Smooth muscle cell (in vitro differentiated cells): ENCODE results near the gene CCL15. TPM values are rescaled to one million over a fixed set of nuclear protein-coding genes. Genes with fewer than 3 reads are reported as not detected.
"Not testable (repeated sequence)": the region's sequence is repeated elsewhere in the genome, so short reads cannot be mapped to it uniquely, and the experiment has no call there.

Source experiments
- DNase-seq: peaks from one replicate; lab custom pipeline; 2025; ENCODE audit not compliant: unreplicated experiment; lab: John Stamatoyannopoulos, UW
- H2AFZ ChIP-seq: fragments of 200-600 bp; sonication (generic); 2 replicates; pipeline ENCODE4 v1.6.0; 2016; ENCODE audit warnings: antibody characterized with exemption, low read depth, mild to moderate bottlenecking
- H3F3A ChIP-seq: fragments of 200-600 bp; sonication (generic); 2 replicates; pipeline ENCODE4 v1.6.0; 2017; ENCODE audit warnings: antibody characterized with exemption, low read depth
- H3K27ac ChIP-seq: fragments of 200-600 bp; sonication (generic); 2 replicates; pipeline ENCODE4 v1.5.1; 2016; ENCODE audit warnings: low read depth, mild to moderate bottlenecking
- H3K27me3 ChIP-seq: fragments of 200-600 bp; sonication (generic); 2 replicates; pipeline ENCODE4 v1.6.1; 2016; ENCODE audit warnings: low read depth, mild to moderate bottlenecking
- H3K36me3 ChIP-seq: fragments of 200-600 bp; sonication (generic); 2 replicates; pipeline ENCODE4 v1.5.1; 2016; ENCODE audit warnings: low read depth
- H3K4me1 ChIP-seq: fragments of 200-600 bp; sonication (generic); 2 replicates; pipeline ENCODE4 v1.5.1; 2016; ENCODE audit warnings: low read depth
- H3K4me2 ChIP-seq: fragments of 200-600 bp; sonication (generic); 2 replicates; pipeline ENCODE4 v1.6.0; 2016; ENCODE audit warnings: mild to moderate bottlenecking
- H3K4me3 ChIP-seq: fragments of 200-600 bp; sonication (generic); 2 replicates; pipeline ENCODE4 v1.5.1; 2016; ENCODE audit warnings: mild to moderate bottlenecking
- H3K79me2 ChIP-seq: fragments of 200-600 bp; sonication (generic); 2 replicates; pipeline ENCODE4 v1.6.0; 2016; ENCODE audit warnings: low read depth, mild to moderate bottlenecking
- H3K9ac ChIP-seq: fragments of 200-600 bp; sonication (generic); 2 replicates; pipeline ENCODE4 v1.6.0; 2016; ENCODE audit warnings: low read depth
- H3K9me3 ChIP-seq: fragments of 200-600 bp; sonication (generic); replicated peaks from 2 replicates; pipeline ENCODE4 v1.5.1; 2016; ENCODE audit warnings: low read depth
- H4K20me1 ChIP-seq: fragments of 200-600 bp; sonication (generic); 2 replicates; pipeline ENCODE4 v1.6.0; 2016; ENCODE audit warnings: low read depth
- CTCF ChIP-seq: fragments of 200-600 bp; sonication (generic); IDR thresholded peaks from 2 replicates; pipeline ENCODE4 v1.5.1; 2017; ENCODE audit warnings: borderline replicate concordance, mild to moderate bottlenecking, antibody characterized with exemption; ENCODE audit not compliant: insufficient read depth, poor library complexity, severe bottlenecking
- WGBS: methylation state at CpG from one replicate; pipeline ENCODE4 v1.1.7; 2016; ENCODE audit warnings: low lambda C conversion rate; 5-methylcytosine and 5-hydroxymethylcytosine counted together
- polyA plus RNA-seq: library from polyadenylated mRNA; unstranded; fragments of >200 nt; fragmentation: Nextera tagmentation; extraction: Ambion mirVana; gene quantifications from 2 replicates; pipeline ENCODE4 v1.2.1, GENCODE V29; 2016
- total RNA-seq: library from RNA; depleted of rRNA; stranded (reverse); fragments of >200 nt; gene quantifications from 2 replicates; pipeline ENCODE4 v1.2.3, GENCODE V29; 2014

Gene CCL15
- total and polyA plus RNA-seq, 2 experiments from 2014 or later: not detected

DNA sequence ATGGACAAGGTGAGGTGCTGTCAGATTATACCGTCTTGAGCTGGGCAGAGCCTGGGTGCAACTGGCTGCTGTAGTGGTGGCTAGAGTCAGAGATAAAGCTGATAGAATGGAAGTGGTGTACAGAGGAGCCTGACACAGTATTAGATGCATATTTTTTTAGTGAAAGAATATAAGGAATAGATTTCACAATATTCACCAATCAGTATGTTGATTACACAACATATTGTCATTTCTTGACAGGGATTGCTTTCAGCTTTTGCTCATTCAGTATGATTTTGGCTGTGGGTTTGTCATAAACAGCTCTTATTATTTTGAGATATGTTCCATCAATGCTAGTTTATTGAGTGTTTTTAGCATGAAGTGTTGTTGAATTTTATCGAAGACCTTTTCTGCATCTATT is 18.1 kb upstream of the CCL15 start:
- no peak for DNase-seq
- no peak overlapping the region for H3K9ac ChIP-seq
- no peaks in the 10 kb centered on the region for H3K79me2 ChIP-seq
- no peaks in the 10 kb centered on the region for H3K4me1 ChIP-seq
- WGBS: 86% methylated on average over 2 of the region's 2 CpGs
- H3K27ac ChIP-seq: no peak overlapping the region
- H3K4me2 ChIP-seq: no peak overlapping the region
- H3F3A ChIP-seq: no peaks in the 10 kb centered on the region
- H3K4me3 ChIP-seq: no peak overlapping the region
- no peaks in the 10 kb centered on the region for H3K9me3 ChIP-seq
- peaks cover 22% of the 10 kb centered on the region for H3K27me3 ChIP-seq
- TF ChIP-seq CTCF: no peak
- H3K36me3 ChIP-seq: no peaks in the 10 kb centered on the region
- no peak overlapping the region for H2AFZ ChIP-seq
- H4K20me1 ChIP-seq: no peaks in the 10 kb centered on the region

- H3K36me3 ChIP-seq: no peaks in the 10 kb centered on the region
- TF ChIP-seq CTCF: no peak
- H3K4me2 ChIP-seq: no peak within 1 kb of the TSS
- no peak within 1 kb of the TSS for H3K4me3 ChIP-seq
- DNase-seq: no peak
- no peaks in the 10 kb centered on the region for H3F3A ChIP-seq
- H3K9ac ChIP-seq: no peak within 1 kb of the TSS
- peaks cover 22% of the 10 kb centered on the region for H3K27me3 ChIP-seq
- H4K20me1 ChIP-seq: no peaks in the 10 kb centered on the region
- no peak within 1 kb of the TSS for H2AFZ ChIP-seq
- 70% methylated on average over 6 of the region's 6 CpGs for WGBS
- no peaks in the 10 kb centered on the region for H3K4me1 ChIP-seq
- no peaks in the 10 kb centered on the region for H3K9me3 ChIP-seq
- no peaks in the 10 kb centered on the region for H3K79me2 ChIP-seq
- H3K27ac ChIP-seq: no peak within 1 kb of the TSS
Measured at GRCh38 chr17:36017799-36018198, 16.4 kb upstream of the CCL15 start, which contains the start of gene CCL23. Gene CCL23 (minus strand): TSS chr17:36017972. CDS start chr17:36017897, 75 bp downstream.

DNA sequence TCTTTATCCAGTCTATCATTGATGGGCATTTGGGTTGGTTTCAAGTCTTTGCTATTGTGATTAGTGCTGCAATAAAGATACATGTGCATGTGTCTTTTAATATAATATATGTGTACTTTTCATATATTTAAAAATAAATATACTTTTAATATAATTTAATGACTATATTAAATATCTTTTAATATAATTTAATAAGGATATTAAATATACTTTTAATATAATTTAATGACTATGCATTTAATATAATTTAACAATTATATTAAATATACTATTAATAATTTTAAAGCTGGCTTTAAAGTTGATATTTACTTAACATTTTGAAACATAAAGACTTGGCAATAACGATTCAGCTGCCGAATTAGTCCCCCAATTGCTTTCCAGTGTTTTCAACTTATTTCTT is 15.2 kb upstream of the CCL15 start:
- 95% methylated on average over 2 of the region's 2 CpGs for WGBS
- TF ChIP-seq CTCF: no peak
- no peaks in the 10 kb centered on the region for H3F3A ChIP-seq

DNA sequence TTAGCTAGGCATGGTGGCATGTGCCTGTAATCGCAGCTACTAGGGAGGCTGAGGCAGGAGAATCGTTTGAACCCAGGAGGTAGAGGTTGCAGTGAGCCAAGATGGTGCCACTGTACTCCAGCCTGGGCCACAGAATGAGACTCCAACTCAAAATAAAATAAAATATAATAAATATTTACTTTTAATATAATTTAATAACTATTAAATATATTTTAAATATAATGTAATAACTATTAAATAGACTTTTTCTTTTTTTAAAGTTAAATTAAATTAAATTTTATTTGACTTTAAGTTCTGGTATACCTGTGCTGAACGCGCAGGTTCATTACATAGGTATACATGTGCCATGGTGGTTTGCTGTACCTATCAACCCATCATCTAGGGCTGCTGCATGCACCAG is 14.5 kb upstream of the CCL15 start:
- H3K4me2 ChIP-seq: not testable (repeated sequence)

More for the DNA sequence above, 15.2 kb upstream of the CCL15 start:
- Histone ChIP-seq H3K27ac (no peak overlapping the region), H3K4me2 (no peak overlapping the region), H3K79me2 (no peaks in the 10 kb centered on the region), H3K4me1 (no peaks in the 10 kb centered on the region), H2AFZ (no peak overlapping the region), H3K36me3 (no peaks in the 10 kb centered on the region), H4K20me1 (no peaks in the 10 kb centered on the region), H3K27me3 (peaks cover 22% of the 10 kb centered on the region), H3K9ac (no peak overlapping the region), H3K9me3 (no peaks in the 10 kb centered on the region), H3K4me3 (no peak overlapping the region)
- no peak for DNase-seq

More for the DNA sequence above, 14.5 kb upstream of the CCL15 start:
- H3K27me3 ChIP-seq: peaks cover 21% of the 10 kb centered on the region
- not testable (repeated sequence) for H3K79me2 ChIP-seq, H3K9ac ChIP-seq, DNase-seq, H3K4me3 ChIP-seq, H3K4me1 ChIP-seq, H3K27ac ChIP-seq, H3F3A ChIP-seq, H3K36me3 ChIP-seq, H3K9me3 ChIP-seq, H2AFZ ChIP-seq, H4K20me1 ChIP-seq
- WGBS: 89% methylated on average over 4 of the region's 4 CpGs
